GM21447 (cell line): ENCODE measurements around the gene INPP5B.
"Not testable (repeated sequence)": the region's sequence is repeated elsewhere in the genome, so short reads cannot be mapped to it uniquely, and the experiment has no call there.

ENCODE experiments used
- ATAC-seq: cut with Tn5 transposase; IDR thresholded peaks from one replicate; pipeline ENCODE4 v1.9.1; 2021; ENCODE audit not compliant: unreplicated experiment

INPP5B gene

DNA sequence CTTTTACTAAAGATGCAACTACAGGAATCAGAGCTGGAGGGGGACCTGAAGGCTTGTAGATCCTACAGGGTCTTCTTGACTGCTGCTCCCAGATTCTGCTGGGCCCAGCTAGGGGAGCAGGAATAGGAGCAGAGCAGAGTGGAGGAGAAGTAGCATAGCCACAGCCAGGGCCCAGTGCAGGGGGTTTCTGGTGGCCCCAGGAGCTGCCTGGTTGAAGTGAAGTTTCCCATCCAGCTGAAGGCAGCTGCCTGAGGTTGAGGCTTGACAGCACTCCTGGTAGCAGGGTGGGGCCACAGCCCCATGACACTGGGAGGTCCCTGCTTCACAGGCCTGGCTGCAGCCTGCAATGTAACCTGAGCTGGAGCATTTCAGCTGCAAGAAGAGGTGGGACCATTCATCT lies 2.0 kb upstream of the INPP5B start:
- no peak for ATAC-seq

DNA sequence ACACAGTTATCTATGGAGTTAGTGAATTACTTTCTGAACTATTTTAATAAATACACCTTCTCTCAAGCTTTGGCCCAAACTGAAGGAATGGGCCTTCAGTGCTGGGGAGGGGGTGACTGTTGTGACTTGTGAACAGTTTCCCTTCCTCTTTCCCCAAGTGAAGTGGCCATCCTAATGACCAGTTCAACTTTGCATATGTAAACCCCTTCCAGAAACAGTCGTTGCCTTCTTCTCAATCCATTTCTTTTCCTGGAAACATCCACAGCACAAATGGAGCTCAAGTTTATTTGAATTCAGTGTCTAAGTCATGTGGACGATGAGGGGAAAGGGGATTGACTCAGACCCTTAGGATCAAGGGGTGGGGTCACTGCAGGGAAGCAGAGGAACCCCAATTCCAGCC lies 1.3 kb upstream of the INPP5B start:
- ATAC-seq, result no peak

DNA sequence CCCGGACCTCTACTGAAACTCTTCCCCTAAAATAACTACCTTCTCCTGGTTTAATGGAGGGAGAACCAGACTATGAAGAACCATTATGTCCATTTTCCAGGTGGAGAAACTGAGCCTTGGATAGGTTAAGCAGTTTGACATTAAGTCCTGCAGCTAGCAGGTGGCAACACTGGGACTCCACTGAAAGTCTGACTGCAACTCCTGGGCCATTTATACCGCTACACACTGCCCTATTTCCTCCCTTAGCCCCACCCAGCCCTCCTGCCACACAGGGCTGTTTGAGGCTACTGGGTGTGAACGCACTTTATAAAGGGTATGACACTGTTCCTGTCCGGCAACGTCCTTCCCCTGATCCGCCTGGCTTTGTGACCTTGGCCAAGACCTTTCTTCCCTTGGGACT lies 511 bp upstream of the INPP5B start:
- no peak for ATAC-seq

DNA sequence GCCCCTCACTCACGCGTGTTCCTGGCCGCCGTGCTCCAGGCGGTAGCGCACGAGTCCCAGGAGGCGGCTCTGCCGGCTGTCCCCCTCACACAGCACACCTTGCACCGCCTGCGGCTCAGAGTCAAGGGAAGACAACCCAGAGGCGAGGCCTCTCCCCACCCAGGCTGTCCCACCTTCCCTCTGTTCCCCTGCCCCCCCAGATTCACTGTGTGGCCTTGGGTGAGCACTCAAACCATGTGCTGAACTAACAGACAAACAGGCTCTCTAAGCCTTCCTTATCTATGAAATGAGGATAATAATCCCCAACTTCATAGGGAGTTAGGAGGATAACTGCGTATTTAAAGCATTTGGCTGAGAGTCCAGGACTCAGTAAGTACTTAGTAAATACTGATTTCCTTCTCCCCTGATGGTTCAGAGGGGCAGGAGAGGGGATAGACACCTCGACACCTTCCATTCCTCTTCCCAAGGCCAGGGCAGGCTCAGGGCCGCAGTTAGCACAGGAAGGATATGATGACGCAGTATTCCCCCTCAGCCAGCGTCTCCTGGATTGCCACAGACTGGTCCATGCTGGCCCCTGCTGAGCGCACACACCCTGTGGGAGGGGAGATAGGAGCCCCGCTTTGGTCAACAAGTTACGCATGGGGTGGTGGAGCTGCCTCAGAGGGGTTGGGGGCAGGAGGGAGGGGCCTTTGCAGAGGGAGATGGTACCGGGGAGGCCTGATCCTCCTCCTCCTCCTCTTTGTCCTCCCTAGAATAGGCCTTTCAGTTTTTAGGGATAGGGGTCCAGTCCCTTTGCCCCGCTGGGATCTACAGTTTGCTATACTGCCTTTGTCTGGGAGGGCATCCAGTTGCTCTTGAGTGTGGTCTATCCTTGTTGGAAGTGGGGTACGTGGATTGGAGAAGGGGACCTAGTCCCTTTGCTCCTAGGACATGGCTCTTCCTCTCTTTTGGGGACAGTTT lies 830 bp downstream of the INPP5B start:
- ATAC-seq, result no peak

DNA sequence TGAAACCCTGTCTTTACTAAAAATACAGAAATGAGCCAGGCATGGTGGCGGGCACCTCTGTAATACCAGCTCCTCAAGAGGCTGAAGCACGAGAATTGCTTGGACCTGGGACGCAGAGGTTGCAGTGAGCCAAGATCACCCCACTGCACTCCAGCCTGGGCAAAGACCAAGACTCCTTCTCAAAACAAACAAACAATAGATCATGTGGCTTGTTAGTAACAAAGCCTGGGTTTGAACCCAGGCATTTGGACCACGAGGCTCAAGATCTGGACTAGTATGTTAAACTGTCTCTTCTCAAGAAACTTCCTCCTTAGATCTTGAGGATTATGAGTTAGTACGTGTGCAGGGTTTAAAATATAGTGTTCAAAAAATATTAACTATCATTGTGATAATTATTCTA lies 1.6 kb downstream of the INPP5B start:
- no peak for ATAC-seq

DNA sequence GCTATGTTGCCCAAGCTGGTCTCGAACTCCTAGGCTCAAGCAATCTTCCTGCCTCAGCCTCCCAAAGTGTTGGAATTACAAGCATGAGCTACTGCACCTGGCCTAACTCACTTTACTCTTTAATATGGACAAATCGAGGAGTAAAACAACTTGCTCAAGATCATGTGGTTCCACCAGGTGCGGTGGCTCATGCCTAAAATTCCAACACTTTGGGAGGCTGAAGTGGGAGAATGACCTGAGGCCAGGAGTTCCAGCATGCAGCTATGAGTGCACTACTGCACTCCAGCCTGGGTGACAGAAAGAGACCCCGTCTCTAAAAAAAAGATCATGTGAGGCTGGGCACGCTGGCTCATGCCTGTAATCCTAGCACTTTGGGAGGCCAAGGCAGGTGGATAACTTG lies 2.0 kb downstream of the INPP5B start:
- no peak for ATAC-seq

DNA sequence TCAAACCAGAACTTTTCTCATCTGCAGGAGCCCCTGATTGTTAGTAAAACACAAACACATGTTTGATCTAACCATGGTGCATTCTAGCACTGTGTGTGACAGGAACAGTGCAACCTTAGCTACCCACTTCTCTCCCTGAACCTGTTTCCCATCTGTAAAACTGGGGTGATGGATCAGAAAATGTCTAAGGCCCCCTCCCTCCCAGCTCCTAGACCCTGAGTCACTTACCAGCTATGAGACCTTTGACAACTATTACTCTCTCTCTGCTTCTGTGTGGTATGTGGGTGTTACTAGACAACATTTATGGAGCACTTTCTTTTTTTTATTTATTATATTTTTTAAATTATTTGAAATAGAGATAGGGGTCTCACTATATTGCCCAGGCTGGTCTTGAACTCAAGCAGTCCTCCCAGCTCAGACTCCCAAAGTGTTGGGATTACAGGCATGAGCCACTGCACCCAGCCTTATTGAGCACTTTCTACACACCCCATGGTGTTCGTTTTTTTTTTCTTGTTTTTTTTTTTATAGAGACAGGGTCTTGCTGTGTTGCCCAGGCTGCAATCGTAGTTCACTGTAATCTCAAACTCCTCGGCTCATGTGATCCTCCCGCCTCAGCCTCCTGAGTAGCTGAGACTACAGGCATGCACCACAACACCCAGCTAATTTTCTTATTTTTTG lies 2.6 kb downstream of the INPP5B start:
- ATAC-seq, result no peak

DNA sequence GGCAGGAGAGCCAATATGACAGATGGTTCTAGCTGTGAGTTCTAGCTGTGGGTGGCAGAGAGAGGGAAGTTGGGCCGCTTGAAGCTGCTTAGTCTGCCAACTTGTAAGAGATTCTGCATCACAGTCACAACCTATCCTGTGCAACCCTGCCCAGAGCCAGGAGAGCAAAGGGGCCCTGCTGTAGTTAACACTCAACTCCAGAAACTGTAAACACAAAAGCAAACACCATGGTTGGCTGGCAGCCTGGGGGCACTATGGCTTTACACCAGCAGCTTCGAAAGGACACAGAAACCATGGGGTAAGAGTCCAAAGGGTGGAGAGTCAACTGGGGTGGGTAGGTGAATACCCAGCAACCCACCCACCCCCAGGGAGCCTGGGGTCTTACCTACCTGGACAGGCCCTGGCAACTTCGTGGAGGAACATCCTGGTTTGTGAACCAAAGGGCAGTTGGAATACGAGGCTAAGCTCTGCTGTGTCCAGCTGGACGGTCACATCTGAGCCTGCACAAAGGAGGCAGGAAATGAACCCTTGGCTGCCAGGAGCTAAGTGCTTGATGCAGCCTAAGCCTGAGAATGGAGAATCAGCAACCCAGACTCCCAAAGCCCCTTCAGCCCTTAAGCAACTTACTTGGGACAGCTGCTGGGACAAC lies 6.4 kb downstream of the INPP5B start:
- ATAC-seq, result no peak

DNA sequence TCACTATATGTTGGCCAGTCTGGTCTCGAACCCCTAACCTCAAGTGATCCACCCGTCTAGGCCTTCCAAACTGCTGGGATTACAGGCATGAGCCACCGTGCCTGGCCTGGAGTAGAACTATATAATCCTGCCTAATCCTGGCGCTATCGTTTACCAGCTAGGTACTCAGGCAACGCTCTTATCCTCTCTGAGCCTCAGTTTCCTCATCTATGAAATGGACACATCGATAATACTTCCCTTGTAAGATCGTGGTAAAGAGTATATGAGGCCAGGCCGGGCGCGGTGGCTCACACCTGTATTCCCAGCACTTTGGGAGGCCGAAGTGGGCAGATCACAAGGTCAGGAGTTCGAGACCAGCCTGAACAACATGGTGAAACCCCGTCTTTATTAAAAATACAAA lies 10.1 kb downstream of the INPP5B start:
- ATAC-seq, result not testable (repeated sequence)

DNA sequence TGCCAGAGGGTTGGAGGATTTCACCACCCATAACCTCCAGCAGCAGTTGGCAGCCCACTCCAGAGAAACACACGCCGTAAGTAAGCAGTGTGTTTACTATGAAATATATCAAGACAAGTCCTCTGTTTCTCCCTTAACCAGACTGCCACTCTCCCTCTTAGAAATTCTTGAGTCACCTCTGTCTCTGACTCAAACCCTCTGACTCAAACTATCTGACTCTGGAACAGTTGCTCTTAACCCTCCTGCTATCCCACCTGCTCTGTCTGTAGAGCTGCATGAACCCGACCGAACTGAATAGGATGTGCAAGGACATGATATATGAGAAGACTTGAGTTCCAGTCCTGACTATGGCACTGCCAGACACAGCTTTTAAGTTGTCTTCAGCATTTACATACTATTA lies 14.1 kb downstream of the INPP5B start:
- ATAC-seq, result no peak

DNA sequence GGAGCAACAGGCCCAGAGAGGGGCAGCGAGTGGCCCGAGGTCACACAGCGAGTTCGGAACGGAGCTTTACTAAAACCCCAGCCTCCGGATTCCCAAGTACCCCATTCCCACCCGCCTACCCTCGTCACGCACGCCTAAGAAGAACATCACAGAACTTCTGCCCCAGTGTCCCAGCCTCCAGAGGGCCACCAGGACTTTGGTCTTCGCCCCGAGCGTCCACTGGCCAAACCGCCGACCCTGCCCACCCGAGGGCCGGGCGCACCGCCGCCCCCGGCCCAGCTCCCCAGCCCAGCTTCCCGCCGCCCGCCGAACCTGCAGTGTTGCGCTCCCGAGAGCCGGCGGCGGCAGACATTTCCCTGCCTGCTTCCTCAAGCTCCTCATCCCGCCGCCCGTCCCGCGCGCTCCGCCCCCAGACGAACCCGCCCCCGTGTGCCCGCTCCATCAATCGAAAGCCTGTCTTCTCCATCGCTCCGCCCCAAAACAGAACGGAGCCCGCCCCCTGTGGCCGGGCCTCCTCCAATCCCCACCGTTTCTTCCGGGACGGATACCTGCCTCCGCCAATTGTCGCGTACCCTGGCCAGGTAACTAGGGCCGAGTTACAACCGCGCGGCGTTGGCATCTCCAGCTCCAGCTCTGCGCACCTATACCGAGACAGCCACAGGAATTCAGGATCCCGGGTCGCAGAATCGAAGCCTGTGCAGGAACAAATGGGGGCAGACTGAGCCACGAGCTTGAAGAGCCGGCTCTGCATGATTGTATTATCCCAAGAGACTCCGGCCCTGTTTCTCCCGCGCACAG lies 15.3 kb downstream of the INPP5B start:
- ATAC-seq, result peak; percentile 89

DNA sequence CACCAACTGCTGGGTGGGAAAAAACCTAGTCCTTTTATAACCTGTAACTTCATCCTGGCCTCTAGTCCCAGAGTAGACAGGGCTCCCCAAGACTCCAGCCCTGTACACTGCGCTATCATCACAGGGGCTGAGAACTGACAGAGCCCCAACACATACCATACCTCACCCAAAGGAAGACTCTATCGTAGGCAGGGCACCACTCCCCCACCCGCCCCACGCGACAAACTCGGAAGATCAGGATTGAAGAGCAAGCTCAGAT lies 15.8 kb downstream of the INPP5B start:
- no peak for ATAC-seq

DNA sequence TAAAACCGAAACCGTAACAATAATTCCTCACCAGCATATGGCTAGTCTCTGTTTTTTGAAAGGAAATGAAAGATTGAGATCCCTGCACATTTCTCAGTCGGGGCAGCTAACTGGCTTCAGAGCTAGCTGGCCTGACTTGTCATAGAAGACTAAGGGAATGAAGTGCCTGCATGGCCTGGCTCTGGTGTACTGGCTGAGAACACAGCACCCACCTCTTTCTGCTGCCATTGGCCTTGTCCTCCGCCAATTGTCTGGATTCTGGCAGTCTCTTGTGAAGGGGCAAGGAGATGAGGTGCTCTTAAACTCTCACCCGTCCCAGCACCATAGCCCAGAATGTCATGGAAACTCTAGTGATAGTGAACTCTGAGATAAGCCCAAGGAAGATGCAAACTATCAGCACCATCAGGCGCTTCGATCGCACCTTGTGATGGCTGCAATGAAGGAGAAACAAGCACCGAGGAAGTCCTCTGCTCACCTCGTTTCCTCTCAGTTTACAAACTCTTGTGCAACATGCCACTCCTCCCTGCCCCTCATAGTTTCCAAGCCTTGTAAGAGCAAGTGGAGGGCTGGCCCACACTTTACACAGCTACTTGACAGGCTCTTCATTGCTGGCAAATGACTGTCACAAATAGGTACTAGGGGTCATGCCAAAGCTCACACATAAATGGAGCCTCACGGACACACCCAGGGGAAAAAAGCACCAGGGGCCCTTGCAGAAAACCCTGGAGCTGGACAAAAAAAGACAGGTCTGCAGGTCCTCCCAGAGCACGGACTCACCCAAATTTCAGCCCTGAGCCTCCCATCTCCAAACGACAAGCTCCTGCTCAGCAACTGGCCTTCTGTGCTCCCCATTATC lies 16.4 kb downstream of the INPP5B start:
- no peak for ATAC-seq

DNA sequence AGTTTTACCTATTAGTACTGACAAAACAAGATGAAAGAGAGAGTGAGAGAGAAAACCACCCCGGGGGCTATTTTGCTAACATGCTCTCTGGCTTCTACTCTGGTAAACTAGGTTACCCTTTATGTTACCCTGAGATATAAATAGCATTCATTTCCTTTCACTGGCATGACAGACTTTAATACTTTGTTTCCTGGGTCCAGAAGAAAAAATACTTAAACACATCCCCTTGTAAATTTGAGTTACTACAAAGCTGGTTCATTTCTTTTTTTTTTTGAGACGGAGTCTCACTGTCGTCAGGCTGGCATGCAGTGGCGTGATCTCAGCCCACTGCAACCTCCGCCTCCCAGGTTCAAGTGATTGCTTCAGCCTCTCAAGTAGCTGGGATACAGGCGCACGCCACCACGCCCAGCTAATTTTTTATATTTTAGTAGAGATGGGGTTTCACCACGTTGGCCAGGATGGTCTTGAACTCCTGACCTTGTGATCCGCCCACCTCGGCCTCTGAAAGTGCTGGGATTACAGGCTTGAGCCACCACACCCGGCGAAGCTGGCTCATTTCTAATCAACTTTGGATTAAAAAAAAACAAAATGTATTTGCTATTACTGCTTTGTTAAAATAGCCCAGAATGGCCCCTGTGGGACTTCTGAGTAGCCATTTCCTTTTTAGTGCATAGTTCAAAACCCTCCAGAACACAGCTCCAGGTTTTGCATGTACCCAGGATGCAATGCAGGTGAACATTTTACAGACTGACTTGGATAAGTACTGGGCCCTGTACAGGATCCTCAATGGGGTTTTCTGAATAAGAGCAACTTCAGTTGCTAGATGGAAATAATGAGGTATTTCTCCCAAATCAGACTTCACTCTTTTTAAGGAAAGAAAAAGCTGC lies 20.6 kb downstream of the INPP5B start:
- peak; percentile 47 for ATAC-seq

DNA sequence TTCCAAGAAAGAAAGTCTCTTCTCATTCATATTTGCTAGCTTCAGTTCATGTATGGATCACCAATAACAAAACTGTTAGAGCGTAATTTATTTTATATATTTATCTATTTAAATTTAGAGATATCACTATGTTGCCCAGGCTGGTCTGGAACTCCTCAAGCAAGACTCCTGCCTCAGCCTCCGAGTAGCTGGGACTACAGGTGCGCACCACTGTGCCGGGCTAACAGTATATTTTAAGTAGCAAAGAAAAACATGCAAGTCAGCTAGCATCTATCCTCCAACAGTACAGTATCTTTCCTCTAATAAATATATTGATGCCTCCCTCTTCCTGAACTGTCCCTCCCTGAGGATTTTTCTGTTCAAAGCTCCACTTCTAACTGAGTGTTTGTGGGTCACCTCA lies 21.5 kb downstream of the INPP5B start:
- ATAC-seq, result no peak

DNA sequence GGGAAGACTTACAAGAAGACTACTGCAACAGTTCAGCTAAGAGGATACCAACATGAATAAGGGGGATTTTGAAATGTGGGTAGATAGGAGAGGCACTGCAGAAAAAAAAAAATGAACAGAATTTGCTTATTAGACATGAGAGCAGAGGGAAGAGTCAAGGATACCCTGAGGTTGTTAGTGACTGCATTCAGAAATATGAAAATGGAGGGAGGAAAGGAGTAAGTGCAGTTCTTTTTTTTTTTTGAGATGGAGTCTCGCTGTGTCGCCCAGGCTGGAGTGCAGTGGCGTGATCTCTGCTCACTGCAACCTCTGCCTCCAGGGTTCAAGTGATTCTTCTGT lies 23.3 kb downstream of the INPP5B start:
- no peak for ATAC-seq

DNA sequence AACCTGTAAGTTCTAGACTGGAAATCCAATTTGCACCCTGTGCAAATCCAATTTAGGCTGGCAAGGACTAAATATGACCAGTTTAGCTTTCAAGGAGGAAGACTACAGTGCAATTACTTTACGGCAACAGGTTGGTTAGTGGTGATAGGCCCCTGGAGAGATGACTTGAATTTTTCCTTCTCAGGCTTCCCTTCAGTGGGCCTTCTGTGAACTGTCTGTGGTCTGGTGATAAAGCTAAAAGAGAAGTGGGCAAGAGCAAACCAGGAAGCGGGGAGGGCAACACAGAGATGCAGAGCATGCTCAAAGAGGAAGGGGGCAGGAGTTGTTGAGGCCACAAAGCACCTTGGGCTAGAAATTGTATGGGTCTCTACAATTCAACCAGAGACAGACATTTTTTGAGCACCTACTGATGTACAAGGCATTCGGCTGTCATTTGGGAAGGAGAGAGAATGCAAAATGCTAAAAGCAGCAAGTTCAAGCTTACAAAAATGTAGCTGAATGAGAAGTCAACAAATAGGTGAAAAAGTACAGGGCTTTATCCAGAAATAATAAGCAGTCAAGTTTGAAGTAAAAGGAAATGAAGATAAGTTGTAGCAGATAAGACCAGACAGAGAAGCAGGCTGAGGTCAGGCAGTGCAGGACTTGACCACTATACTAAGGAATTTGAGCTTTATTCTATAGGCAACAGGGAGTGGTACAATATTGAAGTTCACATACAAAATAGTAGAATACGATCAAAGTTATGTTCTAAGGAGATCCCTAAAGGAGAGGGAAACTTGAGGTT lies 23.9 kb downstream of the INPP5B start:
- peak; percentile 47 for ATAC-seq

DNA sequence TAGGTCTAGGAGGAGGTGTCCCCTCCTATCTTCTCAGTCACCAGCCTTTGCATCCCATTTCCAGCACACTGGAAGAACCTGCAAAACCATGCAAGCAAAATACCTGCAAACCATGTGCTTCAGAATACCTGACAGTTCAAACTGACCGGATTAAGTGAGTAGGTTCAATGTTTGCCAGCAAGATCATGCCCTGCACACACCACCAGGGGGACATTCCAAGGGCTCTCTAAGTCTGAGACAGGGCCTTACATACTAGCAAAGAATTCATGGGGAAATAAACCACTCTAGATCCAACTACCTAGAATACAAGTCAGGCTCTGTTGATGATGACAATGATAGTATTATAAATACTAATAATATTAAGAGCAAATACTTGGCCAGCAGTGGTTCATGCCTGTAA lies 27.6 kb downstream of the INPP5B start:
- ATAC-seq, result no peak
